Activated T-cell treated with anti-CD3 and anti-CD28 coated beads, Interleukin-2, amount 50 U/mL, for 4 hours (primary cell): ENCODE measurements around the gene NSMF. TPM values are rescaled to one million over a fixed set of nuclear protein-coding genes. Genes with fewer than 3 reads are reported as not detected.
"Not testable (repeated sequence)": the region's sequence is repeated elsewhere in the genome, so short reads cannot be mapped to it uniquely, and the experiment has no call there.

Experiments used
- ATAC-seq, 2 donors: fragments of 200-7000 bp; cut with Tn5 transposase; one replicate each; pipeline ENCODE4 v1.10.0; 2021
- DNase-seq: peaks from one replicate; pipeline ENCODE4 v3.0.0-alpha.2; 2020
- H3K27me3 Mint-ChIP-seq: one replicate; pipeline ENCODE4 v1.8.0; 2021; ENCODE audit warnings: low read depth, mixed read lengths
- H3K36me3 Mint-ChIP-seq: one replicate; pipeline ENCODE4 v1.8.0; 2022; ENCODE audit warnings: mixed read lengths; ENCODE audit not compliant: insufficient read depth
- H3K4me1 Mint-ChIP-seq: one replicate; pipeline ENCODE4 v1.8.0; 2021; ENCODE audit warnings: low read depth, mixed read lengths
- H3K4me3 Mint-ChIP-seq: one replicate; pipeline ENCODE4 v1.8.0; 2021; ENCODE audit warnings: mild to moderate bottlenecking, moderate library complexity, mixed read lengths
- H3K9me3 Mint-ChIP-seq: one replicate; pipeline ENCODE4 v1.8.0; 2021; ENCODE audit warnings: mixed read lengths
- total RNA-seq, 3 donors: library from RNA; stranded (reverse); gene quantifications; one replicate each; pipeline ENCODE4 v1.2.1, GENCODE V29; 2021

NSMF gene
- total RNA-seq, 3 donors from 2014 or later, result 69.5 to 89.1 (median 87.7) TPM

GRCh38 chr9:137470785-137471184 is 11.7 kb upstream of the NSMF start:
- ATAC-seq, result peak in 1 of 2 donors; percentile 51
- peaks cover 9% of the 10 kb centered on the region for H3K36me3 Mint-ChIP-seq
- H3K27me3 Mint-ChIP-seq, result no peaks in the 10 kb centered on the region
- H3K9me3 Mint-ChIP-seq, result peaks cover 21% of the 10 kb centered on the region
- no peak overlapping the region for H3K4me3 Mint-ChIP-seq
- peaks cover 8% of the 10 kb centered on the region for H3K4me1 Mint-ChIP-seq
- DNase-seq, result no peak

GRCh38 chr9:137467896-137468295 is 8.8 kb upstream of the NSMF start:
- H3K9me3 Mint-ChIP-seq, result peaks cover 2% of the 10 kb centered on the region
- DNase-seq, result no peak
- no peaks in the 10 kb centered on the region for H3K27me3 Mint-ChIP-seq
- peaks cover 10% of the 10 kb centered on the region for H3K4me1 Mint-ChIP-seq
- no peak for ATAC-seq
- no peak overlapping the region for H3K4me3 Mint-ChIP-seq
- peaks cover 2% of the 10 kb centered on the region for H3K36me3 Mint-ChIP-seq

GRCh38 chr9:137467161-137467581 is 8.0 kb upstream of the NSMF start:
- Mint-ChIP-seq H3K4me1 (peaks cover 15% of the 10 kb centered on the region), H3K27me3 (no peaks in the 10 kb centered on the region), H3K4me3 (no peak overlapping the region), H3K36me3 (no peaks in the 10 kb centered on the region), H3K9me3 (no peaks in the 10 kb centered on the region)
- DNase-seq (no peak), ATAC-seq (no peak)

- H3K27me3 Mint-ChIP-seq, result not testable (repeated sequence)
Measured at GRCh38 chr9:137466389-137467085, 7.4 kb upstream of the NSMF start.

GRCh38 chr9:137465720-137466388 is 6.7 kb upstream of the NSMF start:
- ATAC-seq (no peak), DNase-seq (no peak)
- Mint-ChIP-seq H3K27me3 (no peaks in the 10 kb centered on the region), H3K4me3 (no peak overlapping the region), H3K4me1 (peaks cover 22% of the 10 kb centered on the region), H3K9me3 (no peaks in the 10 kb centered on the region), H3K36me3 (no peaks in the 10 kb centered on the region)

More at GRCh38 chr9:137466389-137467085, 7.4 kb upstream of the NSMF start:
- not testable (repeated sequence) for H3K4me3 Mint-ChIP-seq, ATAC-seq, DNase-seq, H3K9me3 Mint-ChIP-seq, H3K36me3 Mint-ChIP-seq
- peaks cover 20% of the 10 kb centered on the region for H3K4me1 Mint-ChIP-seq

- no peaks in the 10 kb centered on the region for H3K27me3 Mint-ChIP-seq
- H3K36me3 Mint-ChIP-seq, result no peaks in the 10 kb centered on the region
- no peak for DNase-seq
- no peak overlapping the region for H3K4me3 Mint-ChIP-seq
- ATAC-seq, result no peak
- H3K4me1 Mint-ChIP-seq, result peaks cover 22% of the 10 kb centered on the region
- H3K9me3 Mint-ChIP-seq, result no peaks in the 10 kb centered on the region
Measured at GRCh38 chr9:137465000-137465719, 6.0 kb upstream of the NSMF start.

- ATAC-seq, result no peak
- no peak overlapping the region for H3K4me3 Mint-ChIP-seq
Measured at GRCh38 chr9:137464291-137464999, 5.3 kb upstream of the NSMF start.

GRCh38 chr9:137463931-137464290 is 4.8 kb upstream of the NSMF start:
- no peaks in the 10 kb centered on the region for H3K27me3 Mint-ChIP-seq
- peaks cover 26% of the 10 kb centered on the region for H3K4me1 Mint-ChIP-seq
- no peaks in the 10 kb centered on the region for H3K36me3 Mint-ChIP-seq
- DNase-seq, result no peak
- no peak for ATAC-seq
- no peak overlapping the region for H3K4me3 Mint-ChIP-seq
- H3K9me3 Mint-ChIP-seq, result no peaks in the 10 kb centered on the region

More at GRCh38 chr9:137464291-137464999, 5.3 kb upstream of the NSMF start:
- Mint-ChIP-seq H3K4me1 (peaks cover 25% of the 10 kb centered on the region), H3K27me3 (no peaks in the 10 kb centered on the region), H3K36me3 (no peaks in the 10 kb centered on the region), H3K9me3 (no peaks in the 10 kb centered on the region)
- DNase-seq, result no peak

- H3K4me3 Mint-ChIP-seq, result peak overlapping the region; percentile 55
- H3K4me1 Mint-ChIP-seq, result peaks cover 26% of the 10 kb centered on the region
- H3K9me3 Mint-ChIP-seq, result no peaks in the 10 kb centered on the region
- ATAC-seq, result no peak
- DNase-seq, result no peak
- H3K27me3 Mint-ChIP-seq, result no peaks in the 10 kb centered on the region
- H3K36me3 Mint-ChIP-seq, result no peaks in the 10 kb centered on the region
Measured at GRCh38 chr9:137462986-137463930, 4.1 kb upstream of the NSMF start.

- H3K36me3 Mint-ChIP-seq, result no peaks in the 10 kb centered on the region
- no peaks in the 10 kb centered on the region for H3K9me3 Mint-ChIP-seq
- H3K4me3 Mint-ChIP-seq, result peak overlapping the region; percentile 66
- ATAC-seq (no peak), DNase-seq (no peak)
- peaks cover 26% of the 10 kb centered on the region for H3K4me1 Mint-ChIP-seq
- H3K27me3 Mint-ChIP-seq, result no peaks in the 10 kb centered on the region
Measured at GRCh38 chr9:137462396-137462985, 3.4 kb upstream of the NSMF start.

GRCh38 chr9:137461663-137462395 is 2.7 kb upstream of the NSMF start:
- no peaks in the 10 kb centered on the region for H3K27me3 Mint-ChIP-seq
- ATAC-seq, result peak; percentile 58 to 62

GRCh38 chr9:137461316-137461662 is 2.2 kb upstream of the NSMF start:
- no peaks in the 10 kb centered on the region for H3K36me3 Mint-ChIP-seq

More at GRCh38 chr9:137461663-137462395, 2.7 kb upstream of the NSMF start:
- peaks cover 30% of the 10 kb centered on the region for H3K4me1 Mint-ChIP-seq
- H3K9me3 Mint-ChIP-seq, result no peaks in the 10 kb centered on the region
- H3K36me3 Mint-ChIP-seq, result no peaks in the 10 kb centered on the region
- peak overlapping the region; percentile 66 for H3K4me3 Mint-ChIP-seq
- DNase-seq, result peak; percentile 60

More at GRCh38 chr9:137461316-137461662, 2.2 kb upstream of the NSMF start:
- H3K4me1 Mint-ChIP-seq, result peaks cover 34% of the 10 kb centered on the region
- ATAC-seq (no peak), DNase-seq (no peak)
- no peaks in the 10 kb centered on the region for H3K9me3 Mint-ChIP-seq
- H3K4me3 Mint-ChIP-seq, result no peak overlapping the region
- no peaks in the 10 kb centered on the region for H3K27me3 Mint-ChIP-seq
